WTC11 (cell line): ENCODE data around the gene NUPR1. TPM values are rescaled to one million over a fixed set of nuclear protein-coding genes. Genes with fewer than 3 reads are reported as not detected.

Source experiments
- ATAC-seq: fragments of 200-7000 bp; cut with Tn5 transposase; 2 replicates; pipeline ENCODE4 v1.10.0; 2021; ENCODE audit warnings: mild to moderate bottlenecking, moderate library complexity
- Bru-seq: library from RNA; stranded (reverse); fragments of 400-500 nt; gene quantifications from one replicate; lab custom pipeline; 2021; lab: Mats Ljungman, UMichigan
- CTCF ChIA-PET: fragments of 300-600 bp; sonication (Branson Sonifier 250); formaldehyde crosslinking; loops from one replicate; lab custom pipeline; 2021; ENCODE audit warnings: antibody characterized with exemption; lab: Charles Lee
- POLR2A ChIA-PET: fragments of 350-600 bp; sonication (Branson Sonifier 250); formaldehyde crosslinking; loops from one replicate; lab custom pipeline; 2021; ENCODE audit warnings: antibody characterized with exemption; lab: Charles Lee
- DNase-seq: peaks from one replicate; pipeline ENCODE4 v3.0.0; 2021; ENCODE audit warnings: low spot score
- H3K27ac Mint-ChIP-seq: 2 replicates; pipeline ENCODE4 v1.8.0; 2021; ENCODE audit warnings: mixed read lengths
- H3K27me3 Mint-ChIP-seq: 2 replicates; pipeline ENCODE4 v1.8.0; 2021; ENCODE audit warnings: low read depth, mild to moderate bottlenecking, moderate library complexity, mixed read lengths
- H3K36me3 Mint-ChIP-seq: 2 replicates; pipeline ENCODE4 v1.8.0; 2021; ENCODE audit warnings: mixed read lengths
- H3K4me1 Mint-ChIP-seq: 2 replicates; pipeline ENCODE4 v1.8.0; 2022; ENCODE audit warnings: mixed read lengths
- H3K4me3 Mint-ChIP-seq: 2 replicates; pipeline ENCODE4 v1.8.0; 2021; ENCODE audit warnings: mild to moderate bottlenecking, moderate library complexity, mixed read lengths
- H3K9me3 Mint-ChIP-seq: 2 replicates; pipeline ENCODE4 v1.8.0; 2021; ENCODE audit warnings: mixed read lengths
- CREB1 ChIP-seq: sonication (generic); formaldehyde crosslinking; IDR thresholded peaks from 2 replicates; pipeline ENCODE4 v1.8.0; 2023; ENCODE audit warnings: mild to moderate bottlenecking, missing genetic modification reagents
- CREM ChIP-seq: sonication (generic); formaldehyde crosslinking; IDR thresholded peaks from 2 replicates; pipeline ENCODE4 v1.8.1; 2022; ENCODE audit warnings: mild to moderate bottlenecking, missing genetic modification reagents, moderate library complexity
- FOXK1 ChIP-seq: sonication (generic); formaldehyde crosslinking; IDR thresholded peaks from 2 replicates; pipeline ENCODE4 v1.8.0; 2022; ENCODE audit warnings: mild to moderate bottlenecking, moderate library complexity, missing genetic modification reagents
- GABPB1 ChIP-seq: sonication (generic); formaldehyde crosslinking; IDR thresholded peaks from 2 replicates; pipeline ENCODE4 v1.8.1; 2023; ENCODE audit warnings: mild to moderate bottlenecking, missing genetic modification reagents
- JUN ChIP-seq: sonication (generic); formaldehyde crosslinking; IDR thresholded peaks from 2 replicates; pipeline ENCODE4 v1.8.0; 2023; ENCODE audit warnings: mild to moderate bottlenecking, missing genetic modification reagents
- KAT7 ChIP-seq: sonication (generic); formaldehyde crosslinking; IDR thresholded peaks from 2 replicates; pipeline ENCODE4 v1.8.1; 2023; ENCODE audit warnings: missing genetic modification reagents, mild to moderate bottlenecking, borderline replicate concordance
- MYBL2 ChIP-seq: sonication (generic); formaldehyde crosslinking; IDR thresholded peaks from 2 replicates; pipeline ENCODE4 v1.8.1; 2023; ENCODE audit warnings: mild to moderate bottlenecking, moderate library complexity, missing genetic modification reagents
- NFE2L1 ChIP-seq: sonication (generic); formaldehyde crosslinking; IDR thresholded peaks from 2 replicates; pipeline ENCODE4 v1.8.1; 2023; ENCODE audit warnings: missing genetic modification reagents
- NR2C2 ChIP-seq: sonication (generic); formaldehyde crosslinking; IDR thresholded peaks from 2 replicates; pipeline ENCODE4 v1.8.0; 2022; ENCODE audit warnings: mild to moderate bottlenecking, missing genetic modification reagents
- NR3C1 ChIP-seq: sonication (generic); formaldehyde crosslinking; conservative IDR thresholded peaks from 2 replicates; pipeline ENCODE4 v1.8.1; 2023; ENCODE audit warnings: low read depth, mild to moderate bottlenecking, missing genetic modification reagents
- RELA ChIP-seq: sonication (generic); formaldehyde crosslinking; IDR thresholded peaks from 2 replicates; pipeline ENCODE4 v1.8.1; 2022; ENCODE audit warnings: missing genetic modification reagents, mild to moderate bottlenecking, borderline replicate concordance
- SOX15 ChIP-seq: fragments of 250-450 bp; sonication (Bioruptor Pico); IDR thresholded peaks from 2 replicates; pipeline ENCODE4 v1.9.0; 2021; ENCODE audit warnings: mild to moderate bottlenecking
- SP1 ChIP-seq: sonication (generic); formaldehyde crosslinking; conservative IDR thresholded peaks from 2 replicates; pipeline ENCODE4 v1.8.1; 2022; ENCODE audit warnings: missing genetic modification reagents
- TP53 ChIP-seq: sonication (generic); formaldehyde crosslinking; IDR thresholded peaks from 2 replicates; pipeline ENCODE4 v1.8.1; 2023; ENCODE audit warnings: mild to moderate bottlenecking, missing genetic modification reagents
- ZNF121 ChIP-seq: sonication (generic); formaldehyde crosslinking; IDR thresholded peaks from 2 replicates; pipeline ENCODE4 v1.8.0; 2023; ENCODE audit warnings: missing genetic modification reagents
- ZNF263 ChIP-seq: sonication (generic); formaldehyde crosslinking; IDR thresholded peaks from 2 replicates; pipeline ENCODE4 v1.8.1; 2022; ENCODE audit warnings: low read depth, mild to moderate bottlenecking, moderate library complexity, missing genetic modification reagents
- long read RNA-seq, 3 experiments: library from RNA in 1 of 3; library from capped mRNA in 1 of 3; library from polyadenylated mRNA in 1 of 3; unstranded in 2 of 3; stranded (forward) in 1 of 3; transcript quantifications; one replicate each; pipeline ENCODE4 v2.0.0, GENCODE V29; 2021
- total RNA-seq: library from RNA; stranded (reverse); gene quantifications from 3 replicates; pipeline ENCODE4 v1.2.3, GENCODE V29; 2021
- TF ChIP-seq, protein P1 (sequence below): fragments of 250-450 bp; sonication (Bioruptor Pico); IDR thresholded peaks from 2 replicates; pipeline ENCODE4 v2.1.2; 2022; ENCODE audit warnings: mild to moderate bottlenecking, moderate library complexity
- TF ChIP-seq, protein P2 (sequence below): sonication (generic); formaldehyde crosslinking; IDR thresholded peaks from 2 replicates; pipeline ENCODE4 v1.8.1; 2023; ENCODE audit warnings: mild to moderate bottlenecking, missing genetic modification reagents, moderate library complexity

NUPR1 gene, protein sequence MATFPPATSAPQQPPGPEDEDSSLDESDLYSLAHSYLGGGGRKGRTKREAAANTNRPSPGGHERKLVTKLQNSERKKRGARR
- total RNA-seq (0.33 to 1.1 TPM (median 0.66 TPM) in 3 replicates), Bru-seq, nascent RNA (not detected)
- long read RNA-seq, experiment 1, result 0 reads
- long read RNA-seq, experiment 2, result 0 reads
- long read RNA-seq, experiment 3, result 0 reads

DNA sequence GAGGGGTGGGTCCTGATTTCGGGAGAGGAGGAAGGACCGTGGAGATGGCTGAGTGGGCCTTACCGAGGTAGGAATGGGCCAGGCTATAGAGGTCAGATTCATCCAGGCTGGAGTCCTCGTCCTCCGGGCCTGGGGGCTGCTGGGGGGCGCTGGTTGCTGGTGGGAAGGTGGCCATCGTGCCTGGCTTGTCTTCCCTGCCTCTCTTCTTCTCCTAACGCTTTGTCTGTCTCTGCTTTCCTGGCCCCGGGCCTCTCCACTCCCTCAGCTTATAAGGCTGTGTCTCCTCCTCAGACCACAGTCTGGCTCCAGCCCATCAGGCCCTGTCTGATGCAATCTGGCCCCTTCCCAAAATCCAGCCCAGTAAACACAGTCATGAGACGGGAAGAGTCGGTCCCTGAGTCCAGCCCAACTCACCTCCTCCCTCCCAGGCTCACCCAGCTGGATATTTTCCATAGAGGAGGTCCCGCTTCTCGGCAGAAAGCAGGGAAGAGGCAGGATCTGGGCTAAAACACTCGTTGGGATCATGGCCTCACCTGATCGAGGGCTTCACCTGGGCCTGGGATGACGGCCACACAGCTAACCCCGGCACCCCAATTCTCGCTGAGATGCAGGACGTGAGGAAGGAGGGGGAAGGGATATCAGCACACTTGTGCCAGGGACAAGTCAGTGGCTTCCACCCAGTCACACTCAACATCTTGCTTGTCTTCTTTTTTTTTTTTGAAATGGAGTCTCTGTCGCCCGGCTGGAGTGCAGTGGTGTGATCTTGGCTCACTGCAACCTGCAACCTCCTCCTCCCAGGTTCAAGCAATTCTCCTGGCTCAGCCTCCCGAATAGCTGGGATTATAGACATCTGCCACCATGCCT, at the start of gene NUPR1:
Gene NUPR1 (minus strand): TSS at position 242 of the 864 bp plus-strand sequence. CDS start 67 bp downstream, at position 175.
- ChIA-PET POLR2A (interaction anchor here (0.6 kb wide), 1 partner anchor 10 kb away, joined by 3 read pairs; no protein-coding TSS in a partner anchor), CTCF (no interaction called here)
- DNase-seq (peak; percentile 14), ATAC-seq (peak; percentile 38)
- peak within 1 kb of the TSS; percentile 25; the same call in 1 of the 2 replicates for H3K27ac Mint-ChIP-seq
- TF ChIP-seq GABPB1 (CRISPR knock-in tag) (peak; percentile 100), ZNF121 (CRISPR knock-in tag) (no peak)
- no peaks in the 10 kb centered on the region for H3K4me1 Mint-ChIP-seq
- H3K9me3 Mint-ChIP-seq, result no peaks in the 10 kb centered on the region
- no peaks in the 10 kb centered on the region for H3K36me3 Mint-ChIP-seq
- no peak within 1 kb of the TSS for H3K4me3 Mint-ChIP-seq
- H3K27me3 Mint-ChIP-seq, result no peaks in the 10 kb centered on the region; the same call in 1 of the 2 replicates

DNA sequence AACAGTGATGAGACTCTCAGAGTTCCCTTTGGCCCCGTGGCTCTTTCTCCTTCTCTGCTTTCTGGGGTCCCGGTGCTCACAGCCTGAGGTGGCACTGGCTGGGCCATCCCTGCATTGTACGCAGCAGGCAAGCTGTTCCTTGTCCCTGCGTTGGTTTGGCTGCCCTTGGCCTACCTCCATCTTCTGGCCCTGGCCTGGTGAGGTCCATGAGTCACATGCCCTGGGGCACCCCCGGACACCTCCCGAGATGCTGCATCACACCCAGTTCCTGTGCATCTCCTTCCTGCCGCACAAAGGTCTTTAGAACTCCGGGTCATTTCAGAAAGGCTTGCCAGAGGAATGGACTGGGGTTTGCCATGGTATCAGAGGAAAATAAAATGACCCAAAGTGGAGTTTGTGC, 48.6 kb upstream of the NUPR1 start:
- POLR2A ChIA-PET, result no interaction called here
- no peak for TF ChIP-seq CREM (CRISPR knock-in tag)
- TF ChIP-seq JUN (CRISPR knock-in tag), result no peak
- no peak for TF ChIP-seq SP1 (CRISPR knock-in tag)
- TF ChIP-seq NR3C1 (CRISPR knock-in tag), result no peak
- no peak for TF ChIP-seq ZNF263 (CRISPR knock-in tag)
- TF ChIP-seq NR2C2, result no peak
- TF ChIP-seq, protein P1, sequence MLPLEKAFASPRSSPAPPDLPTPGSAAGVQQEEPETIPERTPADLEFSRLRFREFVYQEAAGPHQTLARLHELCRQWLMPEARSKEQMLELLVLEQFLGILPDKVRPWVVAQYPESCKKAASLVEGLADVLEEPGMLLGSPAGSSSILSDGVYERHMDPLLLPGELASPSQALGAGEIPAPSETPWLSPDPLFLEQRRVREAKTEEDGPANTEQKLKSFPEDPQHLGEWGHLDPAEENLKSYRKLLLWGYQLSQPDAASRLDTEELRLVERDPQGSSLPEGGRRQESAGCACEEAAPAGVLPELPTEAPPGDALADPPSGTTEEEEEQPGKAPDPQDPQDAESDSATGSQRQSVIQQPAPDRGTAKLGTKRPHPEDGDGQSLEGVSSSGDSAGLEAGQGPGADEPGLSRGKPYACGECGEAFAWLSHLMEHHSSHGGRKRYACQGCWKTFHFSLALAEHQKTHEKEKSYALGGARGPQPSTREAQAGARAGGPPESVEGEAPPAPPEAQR (CRISPR knock-in tag), result no peak
- TF ChIP-seq, protein P2, sequence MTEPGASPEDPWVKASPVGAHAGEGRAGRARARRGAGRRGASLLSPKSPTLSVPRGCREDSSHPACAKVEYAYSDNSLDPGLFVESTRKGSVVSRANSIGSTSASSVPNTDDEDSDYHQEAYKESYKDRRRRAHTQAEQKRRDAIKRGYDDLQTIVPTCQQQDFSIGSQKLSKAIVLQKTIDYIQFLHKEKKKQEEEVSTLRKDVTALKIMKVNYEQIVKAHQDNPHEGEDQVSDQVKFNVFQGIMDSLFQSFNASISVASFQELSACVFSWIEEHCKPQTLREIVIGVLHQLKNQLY, result no peak
- no peak for TF ChIP-seq ZNF121 (CRISPR knock-in tag)
- no peak for TF ChIP-seq RELA (CRISPR knock-in tag)
- TF ChIP-seq, all 79 proteins: peak for 0
- CTCF ChIA-PET, result no interaction called here
- H3K4me3 Mint-ChIP-seq, result no peak overlapping the region
- ATAC-seq (no peak), DNase-seq (no peak)
- no peak overlapping the region for H3K27ac Mint-ChIP-seq
- no peaks in the 10 kb centered on the region for H3K27me3 Mint-ChIP-seq
- H3K9me3 Mint-ChIP-seq, result no peaks in the 10 kb centered on the region
- peaks cover 15% of the 10 kb centered on the region for H3K36me3 Mint-ChIP-seq
- no peaks in the 10 kb centered on the region for H3K4me1 Mint-ChIP-seq

DNA sequence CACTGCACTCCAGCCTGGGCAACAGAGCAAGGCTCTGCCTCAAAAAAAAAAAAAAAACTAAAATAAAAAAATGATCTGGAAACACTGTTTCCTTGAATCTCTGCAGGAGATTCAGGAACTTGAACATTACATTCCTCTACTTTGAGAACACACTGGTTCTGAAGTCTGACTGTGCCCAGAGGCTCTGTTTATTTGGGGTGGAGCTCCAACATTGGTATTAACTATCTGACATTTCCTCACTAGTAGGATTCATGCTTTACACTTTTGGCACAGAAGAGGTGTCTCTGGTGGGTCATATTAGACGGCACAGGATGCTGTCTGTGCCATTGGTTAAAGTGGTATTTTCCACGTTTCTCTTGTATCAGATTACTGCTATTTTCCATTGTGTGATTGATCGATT, 47.7 kb upstream of the NUPR1 start:
- Mint-ChIP-seq H3K36me3 (peaks cover 15% of the 10 kb centered on the region), H3K9me3 (no peaks in the 10 kb centered on the region), H3K4me3 (no peak overlapping the region), H3K27ac (no peak overlapping the region), H3K27me3 (no peaks in the 10 kb centered on the region), H3K4me1 (no peaks in the 10 kb centered on the region)
- DNase-seq, result no peak
- TF ChIP-seq SOX15 (CRISPR knock-in tag) (no peak), KAT7 (CRISPR knock-in tag) (no peak)
- no peak for ATAC-seq
- CTCF ChIA-PET, result no interaction called here
- POLR2A ChIA-PET, result no interaction called here

DNA sequence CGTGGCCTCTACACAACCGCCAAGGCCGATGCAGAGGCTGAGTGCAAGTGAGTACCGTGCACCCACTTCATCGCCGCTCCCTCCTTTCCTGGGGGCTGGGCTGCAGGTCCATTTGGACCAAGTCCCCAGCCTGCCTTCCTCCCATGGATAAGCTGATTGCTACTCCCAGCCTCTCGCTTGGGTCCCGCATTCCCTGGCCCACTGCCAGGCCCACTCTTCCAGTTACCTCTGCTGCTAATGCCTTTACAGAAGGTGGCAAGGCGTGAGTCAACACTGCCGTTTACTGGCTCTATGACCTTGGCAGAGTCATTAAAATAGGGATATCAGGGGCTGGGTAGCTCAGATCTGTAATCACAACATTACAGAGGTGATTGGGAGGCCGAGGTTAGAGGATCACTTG, 46.9 kb upstream of the NUPR1 start:
- DNase-seq (no peak), ATAC-seq (no peak)
- no peaks in the 10 kb centered on the region for H3K4me1 Mint-ChIP-seq
- no peak overlapping the region for H3K27ac Mint-ChIP-seq
- no peak for TF ChIP-seq FOXK1 (CRISPR knock-in tag)
- TF ChIP-seq MYBL2, result no peak
- no peak for TF ChIP-seq CREB1 (CRISPR knock-in tag)
- no peak for TF ChIP-seq GABPB1 (CRISPR knock-in tag)
- no peak for TF ChIP-seq TP53 (CRISPR knock-in tag)
- no peak for TF ChIP-seq NFE2L1
- CTCF ChIA-PET, result no interaction called here
- H3K36me3 Mint-ChIP-seq, result peaks cover 20% of the 10 kb centered on the region
- H3K9me3 Mint-ChIP-seq, result no peaks in the 10 kb centered on the region
- no peaks in the 10 kb centered on the region for H3K27me3 Mint-ChIP-seq
- POLR2A ChIA-PET, result no interaction called here
- no peak overlapping the region for H3K4me3 Mint-ChIP-seq
